BE2C (cell line): ENCODE measurements around the gene S100P.

Experiments
- DNase-seq: peaks from one replicate; pipeline ENCODE4 v3.0.0-alpha.2; 2020
- H3K27me3 ChIP-seq: fragments of 250-450 bp; sonication (Bioruptor Pico); 2 replicates; pipeline ENCODE4 v1.5.1; 2020; ENCODE audit warnings: mild to moderate bottlenecking
- H3K36me3 ChIP-seq: fragments of 250-450 bp; sonication (Bioruptor Pico); 2 replicates; pipeline ENCODE4 v1.5.1; 2020; ENCODE audit warnings: mild to moderate bottlenecking
- H3K4me1 ChIP-seq: fragments of 250-450 bp; sonication (Bioruptor Pico); 2 replicates; pipeline ENCODE4 v1.5.1; 2020
- H3K4me3 ChIP-seq: 2 replicates; pipeline ENCODE4 v1.5.1; 2011; ENCODE audit warnings: low read depth, low read length
- H3K9me3 ChIP-seq: fragments of 250-450 bp; sonication (Bioruptor Pico); 2 replicates; pipeline ENCODE4 v1.5.1; 2020
- CTCF ChIP-seq: IDR thresholded peaks from 2 replicates; pipeline ENCODE4 v1.5.1; 2012; ENCODE audit warnings: mild to moderate bottlenecking, low read depth, low read length

The S100P gene

GRCh38 chr4:6740347-6740746 lies 46.7 kb downstream of the S100P start:
- DNase-seq, result no peak
- no peaks in the 10 kb centered on the region for H3K9me3 ChIP-seq
- TF ChIP-seq CTCF, result no peak
- no peaks in the 10 kb centered on the region for H3K4me1 ChIP-seq
- no peaks in the 10 kb centered on the region for H3K36me3 ChIP-seq
- H3K4me3 ChIP-seq, result no peak overlapping the region
- no peaks in the 10 kb centered on the region; the same call in 1 of the 2 replicates for H3K27me3 ChIP-seq

- TF ChIP-seq CTCF, result no peak
- H3K36me3 ChIP-seq, result no peaks in the 10 kb centered on the region
- DNase-seq, result no peak
- H3K9me3 ChIP-seq, result no peaks in the 10 kb centered on the region
- no peaks in the 10 kb centered on the region; the same call in 1 of the 2 replicates for H3K27me3 ChIP-seq
- H3K4me1 ChIP-seq, result no peaks in the 10 kb centered on the region
- H3K4me3 ChIP-seq, result no peak overlapping the region
These were observed 48.8 kb downstream of the S100P start for GRCh38 chr4:6742507-6742906.

GRCh38 chr4:6742989-6743388 lies 49.3 kb downstream of the S100P start:
- TF ChIP-seq CTCF, result no peak
- Histone ChIP-seq H3K9me3 (no peaks in the 10 kb centered on the region), H3K4me1 (no peaks in the 10 kb centered on the region), H3K36me3 (no peaks in the 10 kb centered on the region), H3K27me3 (no peaks in the 10 kb centered on the region; the same call in 1 of the 2 replicates), H3K4me3 (no peak overlapping the region)
- no peak for DNase-seq
